SK-N-SH (cell line): ENCODE measurements around the gene ISOC2. TPM values are rescaled to one million over a fixed set of nuclear protein-coding genes. Genes with fewer than 3 reads are reported as not detected.

Experiments
- CTCF ChIA-PET: fragments of 300-600, 350-600 bp; formaldehyde crosslinking; extraction: SDS; loops from one replicate; lab custom pipeline; 2021; lab: Yijun Ruan, JAX
- POLR2A ChIA-PET: fragments of 350-600 bp; sonication (Branson Sonifier 250); formaldehyde crosslinking; extraction: SDS; loops from one replicate; lab custom pipeline; 2020; ENCODE audit warnings: antibody characterized with exemption, inconsistent platforms; lab: Yijun Ruan, JAX
- DNase-seq: peaks from one replicate; pipeline ENCODE4 v3.0.0; 2012
- H2AFZ ChIP-seq: fragments of 200-600 bp; sonication (generic); 2 replicates; pipeline ENCODE4 v1.8.1; 2016; ENCODE audit warnings: antibody characterized with exemption, mild to moderate bottlenecking, low read depth
- H3F3A ChIP-seq: fragments of 200-600 bp; sonication (generic); replicated peaks from 2 replicates; pipeline ENCODE3; 2016; ENCODE audit warnings: antibody characterized with exemption, mild to moderate bottlenecking; ENCODE audit not compliant: insufficient read depth
- H3K27ac ChIP-seq, 2 experiments: fragments of 200-500 bp in 1 of 2; fragments of 200-600 bp in 1 of 2; sonication (Bioruptor generic) in 1 of 2; sonication (generic), shearing (Covaris generic) in 1 of 2; 2 replicates each; pipeline versions ENCODE4 v1.5.1 to v1.6.1; 2014 to 2016; ENCODE audit warnings: low read depth in 2 of 2, inconsistent platforms in 1 of 2, low read length in 1 of 2, mild to moderate bottlenecking in 1 of 2, mixed read lengths in 1 of 2
- H3K27me3 ChIP-seq: fragments of 200-600 bp; sonication (generic), shearing (Covaris generic); 2 replicates; pipeline ENCODE4 v1.6.1; 2016; ENCODE audit warnings: mixed run types; ENCODE audit not compliant: insufficient read depth
- H3K36me3 ChIP-seq, 2 experiments: fragments of 200-500 bp in 1 of 2; fragments of 200-600 bp in 1 of 2; sonication (Bioruptor generic) in 1 of 2; sonication (generic) in 1 of 2; replicated peaks in 1 of 2; 2 replicates each; pipeline versions ENCODE3 to v1.5.1; 2014 to 2016; ENCODE audit warnings: low read length in 1 of 2, mild to moderate bottlenecking in 1 of 2; ENCODE audit not compliant: insufficient read depth in 2 of 2, control insufficient read depth in 1 of 2
- H3K4me1 ChIP-seq, 2 experiments: fragments of 200-500 bp in 1 of 2; fragments of 200-600 bp in 1 of 2; sonication (Bioruptor generic) in 1 of 2; sonication (generic), shearing (Covaris generic) in 1 of 2; 2 replicates each; pipeline versions ENCODE4 v1.5.1 to v1.6.1; 2014 to 2016; ENCODE audit warnings: low read depth in 1 of 2, low read length in 1 of 2, mixed run types in 1 of 2; ENCODE audit not compliant: insufficient read depth in 2 of 2, control insufficient read depth in 1 of 2
- H3K4me2 ChIP-seq: fragments of 200-600 bp; sonication (generic), shearing (Covaris generic); 2 replicates; pipeline ENCODE4 v1.6.1; 2017; ENCODE audit warnings: mixed run types
- H3K4me3 ChIP-seq, 2 experiments: fragments of 200-500 bp in 1 of 2; fragments of 200-600 bp in 1 of 2; sonication (Bioruptor generic) in 1 of 2; sonication (generic), shearing (Covaris generic) in 1 of 2; 2 replicates each; pipeline versions ENCODE4 v1.5.1 to v1.8.1; 2014 to 2016; ENCODE audit warnings: low read depth in 2 of 2, inconsistent platforms in 1 of 2, low read length in 1 of 2, mild to moderate bottlenecking in 1 of 2, mixed read lengths in 1 of 2, moderate library complexity in 1 of 2
- H3K79me2 ChIP-seq: fragments of 200-600 bp; sonication (generic); 2 replicates; pipeline ENCODE4 v1.8.1; 2017; ENCODE audit warnings: mild to moderate bottlenecking; ENCODE audit not compliant: insufficient read depth
- H3K9ac ChIP-seq: fragments of 200-600 bp; sonication (generic); 2 replicates; pipeline ENCODE4 v1.6.1; 2017; ENCODE audit warnings: mixed run types
- H3K9me2 ChIP-seq: fragments of 200-600 bp; sonication (generic); 2 replicates; pipeline ENCODE4 v1.6.1; 2017; ENCODE audit warnings: mixed run types
- H3K9me3 ChIP-seq: fragments of 200-600 bp; sonication (generic); 2 replicates; pipeline ENCODE4 v1.6.1; 2017; ENCODE audit warnings: mixed run types, mild to moderate bottlenecking, moderate library complexity
- H4K20me1 ChIP-seq: fragments of 200-600 bp; sonication (generic); 2 replicates; pipeline ENCODE4 v1.6.1; 2017; ENCODE audit warnings: mild to moderate bottlenecking, mixed run types; ENCODE audit not compliant: insufficient read depth
- CHD2 ChIP-seq: fragments of 150-350 bp; IDR thresholded peaks from 2 replicates; pipeline ENCODE4 v1.6.1; 2018; ENCODE audit warnings: low read length; ENCODE audit not compliant: partially characterized antibody
- ELF1 ChIP-seq: IDR thresholded peaks from 2 replicates; pipeline ENCODE4 v1.4.0; 2012
- GABPA ChIP-seq: IDR thresholded peaks from 2 replicates; pipeline ENCODE4 v1.4.0; 2012; ENCODE audit warnings: low read depth, mild to moderate bottlenecking
- GATA2 ChIP-seq: sonication (generic); formaldehyde crosslinking; IDR thresholded peaks from 2 replicates; pipeline ENCODE4 v1.5.0; 2020; ENCODE audit warnings: mild to moderate bottlenecking, missing genetic modification reagents
- JUND ChIP-seq: IDR thresholded peaks from 2 replicates; pipeline ENCODE4 v1.4.0; 2012
- MEF2A ChIP-seq: IDR thresholded peaks from 2 replicates; pipeline ENCODE4 v1.4.0; 2012; ENCODE audit warnings: low read depth, borderline replicate concordance
- NRF1 ChIP-seq: IDR thresholded peaks from 2 replicates; pipeline ENCODE4 v1.6.1; 2012; ENCODE audit warnings: low read depth, mild to moderate bottlenecking, low read length
- RAD21 ChIP-seq: IDR thresholded peaks from 2 replicates; pipeline ENCODE4 v1.6.1; 2012; ENCODE audit warnings: mild to moderate bottlenecking, low read length
- RCOR1 ChIP-seq: fragments of 150-350 bp; IDR thresholded peaks from 2 replicates; pipeline ENCODE4 v1.6.1; 2017; ENCODE audit warnings: antibody characterized with exemption, low read length
- SMC3 ChIP-seq: IDR thresholded peaks from 2 replicates; pipeline ENCODE4 v1.6.1; 2012; ENCODE audit warnings: low read depth, low read length, improper control_type of control experiment
- WGBS: methylation state at CpG from one replicate; pipeline ENCODE4 v1.1.6; 2017; ENCODE audit warnings: low lambda C conversion rate; 5-methylcytosine and 5-hydroxymethylcytosine counted together
- polyA plus RNA-seq, 3 experiments: library from polyadenylated mRNA; depleted of rRNA; stranded (reverse); fragments of >200 nt; gene quantifications; 2 replicates each; pipeline ENCODE4 v1.2.3, GENCODE V29; 2012
- TF ChIP-seq, protein P1 (sequence below): IDR thresholded peaks from 2 replicates; pipeline ENCODE4; 2012
- TF ChIP-seq, protein P2 (sequence below): IDR thresholded peaks from 2 replicates; pipeline ENCODE4 v1.4.0; 2012; ENCODE audit warnings: low read depth, borderline replicate concordance
- TF ChIP-seq, protein P3 (sequence below): fragments of 200-600 bp; sonication (generic); IDR thresholded peaks from 2 replicates; pipeline ENCODE4 v1.6.1; 2017; ENCODE audit warnings: antibody characterized with exemption, mild to moderate bottlenecking, moderate library complexity
- TF ChIP-seq, protein P4 (sequence below): fragments of 150-350 bp; IDR thresholded peaks from 2 replicates; pipeline ENCODE4 v1.6.1; 2016; ENCODE audit warnings: mild to moderate bottlenecking, low read depth, low read length

ISOC2 gene
- polyA plus RNA-seq, 1 of the 3 experiments (the other 2 are of a cell fraction) = 65.4 TPM

DNA sequence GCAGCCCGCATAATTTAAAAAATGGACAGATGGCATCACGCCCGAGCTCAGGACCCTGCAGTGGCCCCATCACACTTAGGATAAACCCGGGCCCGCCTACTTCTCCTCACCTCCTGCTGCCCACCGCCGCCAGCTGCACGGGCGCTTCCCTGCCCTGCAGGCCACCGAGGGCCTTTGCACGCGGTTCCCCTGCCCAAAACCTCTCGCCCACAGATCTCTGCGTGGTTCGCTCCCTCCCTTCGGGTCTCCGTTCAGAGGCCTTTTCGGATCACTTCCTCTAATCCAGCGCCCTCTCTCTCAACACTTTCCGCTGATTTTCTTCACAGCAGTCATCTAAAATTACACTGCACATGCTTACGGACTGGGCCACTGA is 20.1 kb downstream of the ISOC2 start:
- ChIA-PET POLR2A (no interaction called here), CTCF (interaction anchor here (0.6 to 2.3 kb wide), 6 partner anchors 22 to 63 kb away, joined by 3 to 9 read pairs (median 4); no protein-coding TSS in a partner anchor)
- H3K9ac ChIP-seq = no peak overlapping the region
- H3K27ac ChIP-seq = no peak overlapping the region
- no peaks in the 10 kb centered on the region for H3K36me3 ChIP-seq
- TF ChIP-seq GABPA (no peak), JUND (no peak), RCOR1 (no peak), MEF2A (no peak), ELF1 (no peak), RAD21 (no peak), NRF1 (no peak), GATA2 (CRISPR knock-in tag) (no peak), CHD2 (no peak), SMC3 (no peak)
- TF ChIP-seq, protein P1, sequence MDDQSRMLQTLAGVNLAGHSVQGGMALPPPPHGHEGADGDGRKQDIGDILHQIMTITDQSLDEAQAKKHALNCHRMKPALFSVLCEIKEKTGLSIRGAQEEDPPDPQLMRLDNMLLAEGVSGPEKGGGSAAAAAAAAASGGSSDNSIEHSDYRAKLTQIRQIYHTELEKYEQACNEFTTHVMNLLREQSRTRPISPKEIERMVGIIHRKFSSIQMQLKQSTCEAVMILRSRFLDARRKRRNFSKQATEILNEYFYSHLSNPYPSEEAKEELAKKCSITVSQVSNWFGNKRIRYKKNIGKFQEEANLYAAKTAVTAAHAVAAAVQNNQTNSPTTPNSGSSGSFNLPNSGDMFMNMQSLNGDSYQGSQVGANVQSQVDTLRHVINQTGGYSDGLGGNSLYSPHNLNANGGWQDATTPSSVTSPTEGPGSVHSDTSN = no peak
- TF ChIP-seq, protein P2, sequence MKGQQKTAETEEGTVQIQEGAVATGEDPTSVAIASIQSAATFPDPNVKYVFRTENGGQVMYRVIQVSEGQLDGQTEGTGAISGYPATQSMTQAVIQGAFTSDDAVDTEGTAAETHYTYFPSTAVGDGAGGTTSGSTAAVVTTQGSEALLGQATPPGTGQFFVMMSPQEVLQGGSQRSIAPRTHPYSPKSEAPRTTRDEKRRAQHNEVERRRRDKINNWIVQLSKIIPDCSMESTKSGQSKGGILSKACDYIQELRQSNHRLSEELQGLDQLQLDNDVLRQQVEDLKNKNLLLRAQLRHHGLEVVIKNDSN = no peak
- TF ChIP-seq, protein P3, sequence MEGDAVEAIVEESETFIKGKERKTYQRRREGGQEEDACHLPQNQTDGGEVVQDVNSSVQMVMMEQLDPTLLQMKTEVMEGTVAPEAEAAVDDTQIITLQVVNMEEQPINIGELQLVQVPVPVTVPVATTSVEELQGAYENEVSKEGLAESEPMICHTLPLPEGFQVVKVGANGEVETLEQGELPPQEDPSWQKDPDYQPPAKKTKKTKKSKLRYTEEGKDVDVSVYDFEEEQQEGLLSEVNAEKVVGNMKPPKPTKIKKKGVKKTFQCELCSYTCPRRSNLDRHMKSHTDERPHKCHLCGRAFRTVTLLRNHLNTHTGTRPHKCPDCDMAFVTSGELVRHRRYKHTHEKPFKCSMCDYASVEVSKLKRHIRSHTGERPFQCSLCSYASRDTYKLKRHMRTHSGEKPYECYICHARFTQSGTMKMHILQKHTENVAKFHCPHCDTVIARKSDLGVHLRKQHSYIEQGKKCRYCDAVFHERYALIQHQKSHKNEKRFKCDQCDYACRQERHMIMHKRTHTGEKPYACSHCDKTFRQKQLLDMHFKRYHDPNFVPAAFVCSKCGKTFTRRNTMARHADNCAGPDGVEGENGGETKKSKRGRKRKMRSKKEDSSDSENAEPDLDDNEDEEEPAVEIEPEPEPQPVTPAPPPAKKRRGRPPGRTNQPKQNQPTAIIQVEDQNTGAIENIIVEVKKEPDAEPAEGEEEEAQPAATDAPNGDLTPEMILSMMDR = no peak
- TF ChIP-seq, protein P4, sequence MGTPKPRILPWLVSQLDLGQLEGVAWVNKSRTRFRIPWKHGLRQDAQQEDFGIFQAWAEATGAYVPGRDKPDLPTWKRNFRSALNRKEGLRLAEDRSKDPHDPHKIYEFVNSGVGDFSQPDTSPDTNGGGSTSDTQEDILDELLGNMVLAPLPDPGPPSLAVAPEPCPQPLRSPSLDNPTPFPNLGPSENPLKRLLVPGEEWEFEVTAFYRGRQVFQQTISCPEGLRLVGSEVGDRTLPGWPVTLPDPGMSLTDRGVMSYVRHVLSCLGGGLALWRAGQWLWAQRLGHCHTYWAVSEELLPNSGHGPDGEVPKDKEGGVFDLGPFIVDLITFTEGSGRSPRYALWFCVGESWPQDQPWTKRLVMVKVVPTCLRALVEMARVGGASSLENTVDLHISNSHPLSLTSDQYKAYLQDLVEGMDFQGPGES = no peak
- no peaks in the 10 kb centered on the region for H3K9me2 ChIP-seq
- no peak overlapping the region for H2AFZ ChIP-seq
- H3F3A ChIP-seq = no peaks in the 10 kb centered on the region
- no peak for DNase-seq
- H3K4me2 ChIP-seq = no peak overlapping the region
- peaks cover 0 to 6% of the 10 kb centered on the region in 2 experiments; a peak in 1 of 4 replicates for H3K4me1 ChIP-seq
- no peaks in the 10 kb centered on the region for H3K79me2 ChIP-seq
- WGBS = 39% methylated on average over 21 of the region's 21 CpGs
- peaks cover 51% of the 10 kb centered on the region for H3K27me3 ChIP-seq
- no peaks in the 10 kb centered on the region for H4K20me1 ChIP-seq
- no peak overlapping the region; a peak in 1 of 4 replicates for H3K4me3 ChIP-seq
- no peaks in the 10 kb centered on the region for H3K9me3 ChIP-seq
